HCT116 (cell line): ENCODE data around the gene ISYNA1.

Experiments used
- EZH2phosphoT487 ChIP-seq: fragments of 200-600 bp; IDR thresholded peaks from 2 replicates; pipeline ENCODE4 v1.6.1; 2018; ENCODE audit warnings: antibody characterized with exemption, borderline replicate concordance
- POLR2A ChIP-seq: IDR thresholded peaks from 2 replicates; pipeline ENCODE4 v1.7.0; 2011; ENCODE audit warnings: borderline replicate concordance; ENCODE audit not compliant: insufficient read depth, insufficient read length; ENCODE audit errors: extremely low read depth
- POLR2AphosphoS5 ChIP-seq: IDR thresholded peaks from 2 replicates; pipeline ENCODE4 v1.6.1; 2011; ENCODE audit warnings: mild to moderate bottlenecking, low read depth, low read length, moderate library complexity
- TF ChIP-seq, protein P1 (sequence below), 3 experiments: fragments of 200-600 bp in 1 of 3; sonication (generic) in 1 of 3; IDR thresholded peaks in 2 of 3; conservative IDR thresholded peaks in 1 of 3; 2 replicates each; pipeline ENCODE4 v1.5.1; 2012 to 2017; ENCODE audit warnings: low read depth in 2 of 3, low read length in 2 of 3, antibody characterized with exemption in 1 of 3, borderline replicate concordance in 1 of 3, control low read depth in 1 of 3, mild to moderate bottlenecking in 1 of 3, mixed read lengths in 1 of 3, mixed run types in 1 of 3, moderate library complexity in 1 of 3; ENCODE audit not compliant: insufficient read depth in 1 of 3

DNA sequence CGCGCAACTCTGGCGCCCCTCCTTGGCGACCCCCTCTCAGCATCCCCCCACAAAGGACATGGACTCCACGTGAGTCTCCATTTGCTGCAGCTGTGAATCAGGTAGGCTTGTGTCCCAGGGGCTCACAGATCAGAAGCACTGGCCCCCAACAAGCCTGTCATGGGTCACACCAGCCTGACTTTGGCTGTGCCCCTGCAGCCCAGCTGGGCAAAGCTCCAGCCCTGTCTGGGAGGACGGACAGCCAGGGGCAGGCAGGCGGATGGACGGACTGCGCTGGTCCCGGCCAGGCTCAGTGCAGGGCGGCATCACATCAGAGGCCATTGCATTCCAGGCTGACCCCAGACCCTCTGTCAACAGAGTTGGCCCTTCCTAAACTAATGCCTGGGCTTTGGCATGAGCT, 28.4 kb upstream of the ISYNA1 start:
- TF ChIP-seq, protein P1, sequence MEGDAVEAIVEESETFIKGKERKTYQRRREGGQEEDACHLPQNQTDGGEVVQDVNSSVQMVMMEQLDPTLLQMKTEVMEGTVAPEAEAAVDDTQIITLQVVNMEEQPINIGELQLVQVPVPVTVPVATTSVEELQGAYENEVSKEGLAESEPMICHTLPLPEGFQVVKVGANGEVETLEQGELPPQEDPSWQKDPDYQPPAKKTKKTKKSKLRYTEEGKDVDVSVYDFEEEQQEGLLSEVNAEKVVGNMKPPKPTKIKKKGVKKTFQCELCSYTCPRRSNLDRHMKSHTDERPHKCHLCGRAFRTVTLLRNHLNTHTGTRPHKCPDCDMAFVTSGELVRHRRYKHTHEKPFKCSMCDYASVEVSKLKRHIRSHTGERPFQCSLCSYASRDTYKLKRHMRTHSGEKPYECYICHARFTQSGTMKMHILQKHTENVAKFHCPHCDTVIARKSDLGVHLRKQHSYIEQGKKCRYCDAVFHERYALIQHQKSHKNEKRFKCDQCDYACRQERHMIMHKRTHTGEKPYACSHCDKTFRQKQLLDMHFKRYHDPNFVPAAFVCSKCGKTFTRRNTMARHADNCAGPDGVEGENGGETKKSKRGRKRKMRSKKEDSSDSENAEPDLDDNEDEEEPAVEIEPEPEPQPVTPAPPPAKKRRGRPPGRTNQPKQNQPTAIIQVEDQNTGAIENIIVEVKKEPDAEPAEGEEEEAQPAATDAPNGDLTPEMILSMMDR (IDR thresholded peaks at IDR 0.05 in 2 of 3, conservative IDR thresholded peaks at IDR 0.05 in 1 of 3; ENCODE audit: borderline replicate concordance in 1 of 3, insufficient read depth in 1 of 3, low read depth in 2 of 3, low read length in 2 of 3) = no peak
- TF ChIP-seq EZH2phosphoT487 = no peak
- no peak for TF ChIP-seq POLR2A
- no peak for TF ChIP-seq POLR2AphosphoS5
